ENCODE measurements around the gene ZFYVE28.
A peak's percentile ranks its signal among the peaks of the same experiment; 100 is the strongest.

The ZFYVE28 gene

DNA sequence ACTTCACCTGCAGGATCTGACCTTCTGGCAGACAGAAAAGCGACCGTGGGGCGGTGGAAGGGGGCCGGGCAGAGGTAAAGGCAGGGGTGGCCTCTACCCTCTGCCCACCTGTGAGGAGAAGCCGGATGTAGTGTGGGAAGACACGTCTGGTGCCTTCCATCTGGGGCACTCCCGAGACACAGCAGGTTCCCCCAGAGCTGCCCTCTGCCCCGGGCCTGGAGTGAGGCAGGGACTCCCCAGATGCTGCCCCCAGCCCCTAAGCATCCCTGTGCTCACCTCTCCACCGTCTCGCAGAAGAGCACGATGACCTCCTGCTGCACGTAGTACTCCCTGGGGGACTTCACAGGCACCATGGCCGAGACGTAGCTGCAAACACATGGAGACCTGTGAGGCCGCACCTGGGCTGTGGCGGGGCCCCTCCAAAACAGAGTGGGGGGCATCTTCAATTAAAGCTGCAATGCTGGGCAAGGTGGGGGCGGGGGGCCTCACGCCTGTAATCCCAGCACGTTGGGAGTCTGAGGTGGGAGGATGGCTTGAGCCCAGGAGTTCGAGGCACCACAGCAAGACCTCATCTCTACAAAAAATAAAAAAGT, 81.2 kb downstream of the ZFYVE28 start:
- peaks cover 6% of the 10 kb centered on the region for H3K4me1 Mint-ChIP-seq
- DNase-seq (no peak), ATAC-seq (no peak)
- no peaks in the 10 kb centered on the region for H3K27me3 Mint-ChIP-seq
- no peaks in the 10 kb centered on the region for H3K9me3 Mint-ChIP-seq
- H3K27ac Mint-ChIP-seq = no peak overlapping the region
- no peak overlapping the region for H3K4me3 Mint-ChIP-seq

DNA sequence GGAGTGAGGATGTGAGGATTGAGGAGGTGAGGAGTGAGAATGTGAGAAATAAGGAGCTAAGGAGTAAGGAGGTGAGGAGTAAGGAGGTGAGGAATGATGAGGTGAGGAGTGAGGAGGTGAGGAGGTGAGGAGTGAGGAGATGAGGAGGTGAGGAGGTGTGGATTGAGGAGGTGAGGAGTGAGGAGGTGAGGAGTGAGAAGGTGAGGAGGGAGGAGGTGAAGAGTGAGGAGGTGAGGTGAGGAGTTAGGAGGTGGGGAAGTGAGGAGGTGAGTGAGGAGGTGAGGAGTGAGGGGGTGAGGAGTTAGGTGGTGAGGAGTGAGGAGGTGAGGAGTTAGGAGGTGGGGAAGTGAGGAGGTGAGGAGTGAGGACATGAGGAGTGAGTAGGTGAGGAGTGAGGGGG, 81.8 kb downstream of the ZFYVE28 start:
- Mint-ChIP-seq H3K27ac (no peak overlapping the region), H3K4me1 (peaks cover 6% of the 10 kb centered on the region), H3K9me3 (no peaks in the 10 kb centered on the region), H3K4me3 (no peak overlapping the region), H3K27me3 (no peaks in the 10 kb centered on the region)
- no peak for DNase-seq
- ATAC-seq = no peak

DNA sequence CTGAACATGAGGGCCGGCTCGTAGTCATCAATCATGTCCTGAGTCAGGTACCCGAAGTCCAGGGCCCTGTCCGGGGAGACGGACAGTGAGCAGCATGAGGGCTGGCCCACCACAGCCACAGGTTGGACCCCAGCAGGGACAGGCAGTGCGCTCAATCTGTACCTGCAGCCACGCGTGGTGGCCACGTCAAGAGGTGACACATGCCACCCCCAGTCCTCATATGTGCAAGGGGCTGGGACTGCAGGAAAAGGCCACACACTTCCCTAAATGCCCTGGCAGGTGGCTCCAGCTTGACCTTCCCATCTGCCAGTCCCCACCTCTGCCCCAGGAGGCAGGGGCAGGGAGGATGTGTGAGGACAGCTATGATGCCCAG, 82.7 kb downstream of the ZFYVE28 start:
- no peaks in the 10 kb centered on the region for H3K9me3 Mint-ChIP-seq
- ATAC-seq = no peak
- no peak overlapping the region for H3K4me3 Mint-ChIP-seq
- H3K27ac Mint-ChIP-seq = no peak overlapping the region
- peaks cover 6% of the 10 kb centered on the region for H3K4me1 Mint-ChIP-seq
- no peaks in the 10 kb centered on the region for H3K27me3 Mint-ChIP-seq
- no peak for DNase-seq

DNA sequence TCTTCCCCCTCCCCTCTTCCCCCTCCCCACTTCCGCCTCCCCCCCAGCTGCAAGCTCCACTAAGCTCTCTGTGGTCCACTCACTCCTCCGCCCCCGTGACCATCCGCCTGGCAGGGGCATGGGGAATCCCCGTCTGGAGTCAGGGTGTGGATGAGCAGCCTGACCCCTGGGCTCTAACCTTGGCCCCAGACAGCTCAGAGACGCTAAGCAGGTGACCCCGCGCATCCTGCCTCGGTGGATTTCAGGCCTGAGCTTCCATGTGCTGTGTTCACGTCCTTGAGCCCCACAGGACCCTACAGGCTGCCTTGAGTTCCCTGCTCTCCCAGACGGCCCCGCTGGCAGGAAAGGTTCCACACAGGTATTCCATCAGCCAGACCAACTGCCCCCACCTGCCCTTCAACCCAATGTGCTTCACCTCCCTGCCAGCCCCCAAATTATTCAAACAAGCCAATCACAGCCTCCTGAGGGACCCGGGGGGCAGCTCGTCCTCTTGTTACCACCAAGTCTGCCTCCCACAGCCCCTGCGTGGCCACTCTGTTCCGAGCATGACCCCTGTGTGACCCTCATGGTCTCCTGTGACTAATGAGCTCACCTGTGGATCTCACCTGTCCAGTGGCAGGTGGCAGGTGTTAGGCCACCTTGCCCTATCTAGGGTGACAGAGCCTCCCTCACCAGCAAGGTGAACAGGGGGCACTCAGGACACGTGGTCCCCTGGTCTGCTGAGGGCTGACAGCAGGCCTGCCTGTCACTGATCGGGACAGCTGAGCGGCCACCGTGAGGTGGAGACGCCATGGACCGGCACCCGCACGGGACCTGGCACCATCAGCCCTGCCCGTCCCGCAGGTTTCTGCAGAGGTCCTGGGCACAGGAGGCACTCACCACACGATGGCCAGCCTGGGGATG, 83.4 kb downstream of the ZFYVE28 start:
- H3K4me3 Mint-ChIP-seq = no peak overlapping the region
- H3K4me1 Mint-ChIP-seq = peaks cover 6% of the 10 kb centered on the region
- ATAC-seq = no peak
- no peaks in the 10 kb centered on the region for H3K27me3 Mint-ChIP-seq
- peak in 1 of 2 donors; percentile 6 for DNase-seq
- H3K9me3 Mint-ChIP-seq = no peaks in the 10 kb centered on the region
- H3K27ac Mint-ChIP-seq = peak overlapping the region in 1 of 2 donors; percentile 77

DNA sequence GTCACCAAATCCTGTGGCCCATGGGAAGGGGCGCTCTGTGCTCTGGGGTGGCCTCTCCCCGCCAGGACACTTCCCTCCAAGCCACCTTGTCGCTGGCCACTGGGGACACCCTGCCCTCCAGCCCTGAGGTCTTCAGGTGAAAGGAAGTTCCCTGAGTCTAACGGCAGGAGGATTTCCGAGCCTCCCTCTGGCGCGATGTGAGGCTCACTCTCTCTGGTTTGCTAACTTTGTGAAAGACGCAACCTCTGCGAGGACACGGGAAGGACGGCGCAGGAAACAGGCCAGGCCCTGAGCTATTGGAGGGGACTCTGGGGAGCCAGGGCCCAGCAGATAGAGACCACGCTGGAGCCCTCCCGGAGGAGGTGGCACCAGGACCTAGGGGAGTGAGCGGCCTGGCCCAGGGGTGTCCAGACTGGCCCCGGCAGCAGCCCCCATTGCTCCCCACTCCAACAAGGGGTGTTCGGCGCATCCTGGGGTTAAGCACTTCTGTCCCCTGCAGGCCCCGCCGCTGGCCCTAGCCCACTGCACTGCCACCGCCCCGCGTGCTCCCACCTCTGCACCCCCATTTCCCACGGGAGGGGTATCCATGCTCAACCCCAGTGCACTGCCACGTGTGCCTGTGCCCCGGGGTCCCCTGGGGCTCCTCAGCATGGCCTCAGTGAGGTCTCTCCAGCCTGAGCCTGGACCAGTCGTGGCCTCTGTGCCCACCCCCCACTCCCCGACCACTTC, 84.4 kb downstream of the ZFYVE28 start:
- H3K9me3 Mint-ChIP-seq = no peaks in the 10 kb centered on the region
- H3K4me3 Mint-ChIP-seq = no peak overlapping the region

DNA sequence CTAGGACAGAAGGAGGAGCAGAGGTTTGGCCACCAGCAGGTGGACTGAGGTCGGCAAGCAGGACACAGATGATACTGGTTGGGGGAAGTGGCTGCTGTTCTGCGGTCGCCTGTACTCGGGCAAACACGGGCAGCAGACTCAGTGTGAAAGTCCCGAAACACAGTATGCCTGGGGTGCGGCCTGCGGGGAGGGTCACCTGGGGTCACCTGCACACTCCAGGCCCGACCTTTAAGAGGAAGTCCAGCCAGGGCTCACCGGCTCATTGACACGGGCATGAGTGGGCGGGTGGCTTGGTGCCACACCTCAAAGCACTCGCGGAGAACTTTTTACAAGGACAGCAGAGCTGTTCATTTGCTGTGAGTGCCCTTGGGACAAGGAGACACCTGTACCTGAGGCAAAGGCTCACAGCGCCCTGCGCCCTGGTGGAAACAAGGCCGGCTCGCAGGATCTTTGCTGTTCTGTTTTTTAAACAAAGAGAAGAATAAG, 85.0 kb downstream of the ZFYVE28 start:
- H3K27ac Mint-ChIP-seq = no peak overlapping the region
- no peak overlapping the region for H3K4me3 Mint-ChIP-seq
- ATAC-seq (no peak), DNase-seq (no peak)
- peaks cover 6% of the 10 kb centered on the region for H3K4me1 Mint-ChIP-seq
- H3K9me3 Mint-ChIP-seq = no peaks in the 10 kb centered on the region
- H3K27me3 Mint-ChIP-seq = no peaks in the 10 kb centered on the region

More for the DNA sequence above, 84.4 kb downstream of the ZFYVE28 start:
- Mint-ChIP-seq H3K27ac (no peak overlapping the region), H3K4me1 (peaks cover 6% of the 10 kb centered on the region), H3K27me3 (no peaks in the 10 kb centered on the region)
- ATAC-seq (peak; percentile 26), DNase-seq (no peak)

DNA sequence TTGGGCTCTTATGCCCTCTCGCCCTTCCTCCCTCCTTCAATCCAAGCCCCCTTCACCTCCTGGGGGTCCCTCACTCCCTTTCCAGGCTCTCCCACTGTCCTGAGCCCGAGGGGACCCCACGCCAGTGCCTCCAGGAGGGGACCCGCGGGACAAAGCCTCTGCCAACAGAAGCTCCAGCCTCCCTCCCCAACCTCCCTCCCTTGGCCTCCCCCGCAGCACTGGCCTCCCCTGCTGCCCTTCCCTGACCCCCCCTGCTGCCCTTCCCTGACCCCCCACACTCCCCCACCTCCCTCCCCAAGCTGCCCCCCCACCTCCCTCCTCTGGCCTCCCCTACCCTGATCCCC, 85.5 kb downstream of the ZFYVE28 start:
- Mint-ChIP-seq H3K27ac (no peak overlapping the region), H3K4me1 (peaks cover 6% of the 10 kb centered on the region), H3K4me3 (no peak overlapping the region), H3K27me3 (no peaks in the 10 kb centered on the region), H3K9me3 (peaks cover 4% of the 10 kb centered on the region in 2 donors)
- DNase-seq (no peak), ATAC-seq (no peak)

DNA sequence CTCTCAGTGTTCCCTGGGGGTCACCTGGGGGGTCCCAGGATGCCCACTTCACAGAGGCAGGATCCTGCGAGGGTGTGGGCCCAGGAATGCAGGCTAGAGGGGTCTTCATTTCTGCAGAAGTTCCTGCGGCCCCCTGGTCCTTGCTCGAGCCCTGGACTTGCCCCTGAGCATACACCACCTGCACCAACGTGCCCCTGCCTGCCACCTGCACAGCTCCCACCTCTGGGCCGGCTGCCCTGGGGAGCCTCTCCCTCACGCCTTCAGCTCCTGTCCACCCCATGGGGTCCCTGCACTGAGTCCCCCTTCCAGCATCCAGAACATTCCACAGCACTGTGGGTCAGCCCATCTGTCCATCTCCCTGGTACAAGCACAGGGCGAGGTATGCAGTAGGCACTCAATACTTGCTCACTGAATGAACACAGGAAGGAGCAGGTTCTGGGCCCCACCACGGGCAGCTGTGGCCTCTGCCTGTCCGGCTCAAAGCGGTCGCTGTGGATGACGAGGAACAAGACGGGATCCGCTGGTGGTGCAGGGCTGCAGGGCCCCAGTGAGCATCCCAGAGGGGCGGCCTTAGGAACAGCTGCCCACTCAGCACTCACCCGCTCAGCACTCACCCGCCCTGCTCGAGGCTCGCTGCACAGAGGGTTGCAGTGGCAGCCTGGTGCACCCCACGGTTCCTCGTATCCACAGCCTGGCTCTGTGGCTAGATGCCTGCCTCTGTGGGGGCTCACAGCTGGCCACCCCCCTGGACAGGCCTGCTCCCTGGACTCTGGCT, 86.1 kb downstream of the ZFYVE28 start:
- H3K27ac Mint-ChIP-seq = no peak overlapping the region
- no peaks in the 10 kb centered on the region for H3K27me3 Mint-ChIP-seq
- peaks cover 4 to 9% of the 10 kb centered on the region in 2 donors for H3K9me3 Mint-ChIP-seq

DNA sequence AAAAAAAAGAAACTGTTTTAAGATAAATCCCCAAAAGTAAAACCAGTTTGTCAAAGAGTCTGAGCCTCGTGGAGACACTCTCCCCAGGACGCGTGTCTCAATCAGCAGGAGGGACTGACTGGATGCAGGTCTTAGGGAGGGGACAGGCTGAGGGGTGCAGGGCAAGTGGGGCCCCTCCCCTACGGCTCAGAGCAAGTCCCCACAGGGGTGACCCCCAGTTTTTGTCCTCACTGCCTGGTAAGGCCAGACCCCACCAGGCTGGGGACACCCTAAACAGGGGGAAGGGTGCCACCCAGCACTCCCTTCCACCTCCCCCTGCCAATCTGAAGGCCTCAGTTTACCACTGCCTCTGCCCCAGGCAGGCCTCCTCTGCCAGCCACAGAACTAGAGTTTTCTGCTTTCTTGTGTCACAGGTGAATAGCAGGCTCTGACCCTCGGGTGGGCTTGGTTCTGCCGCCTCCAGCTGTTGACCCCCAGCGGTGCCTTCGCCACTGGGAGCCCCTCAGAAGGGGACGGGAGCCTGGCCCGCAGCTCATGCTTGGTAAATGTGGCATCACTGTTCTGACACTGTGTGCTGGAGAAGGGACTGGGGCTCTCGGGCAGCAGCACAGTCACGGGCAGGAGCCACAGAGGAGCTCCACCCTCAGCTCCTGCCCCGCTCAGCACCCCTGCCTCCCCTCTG, 86.8 kb downstream of the ZFYVE28 start:
- no peak for ATAC-seq
- peaks cover 6% of the 10 kb centered on the region for H3K4me1 Mint-ChIP-seq
- DNase-seq = no peak
- H3K9me3 Mint-ChIP-seq = peaks cover 4 to 10% of the 10 kb centered on the region in 2 donors
- no peaks in the 10 kb centered on the region for H3K27me3 Mint-ChIP-seq
- H3K27ac Mint-ChIP-seq = no peak overlapping the region
- no peak overlapping the region for H3K4me3 Mint-ChIP-seq

More for the DNA sequence above, 86.1 kb downstream of the ZFYVE28 start:
- DNase-seq (no peak), ATAC-seq (no peak)
- H3K4me3 Mint-ChIP-seq = no peak overlapping the region
- peaks cover 6% of the 10 kb centered on the region for H3K4me1 Mint-ChIP-seq

DNA sequence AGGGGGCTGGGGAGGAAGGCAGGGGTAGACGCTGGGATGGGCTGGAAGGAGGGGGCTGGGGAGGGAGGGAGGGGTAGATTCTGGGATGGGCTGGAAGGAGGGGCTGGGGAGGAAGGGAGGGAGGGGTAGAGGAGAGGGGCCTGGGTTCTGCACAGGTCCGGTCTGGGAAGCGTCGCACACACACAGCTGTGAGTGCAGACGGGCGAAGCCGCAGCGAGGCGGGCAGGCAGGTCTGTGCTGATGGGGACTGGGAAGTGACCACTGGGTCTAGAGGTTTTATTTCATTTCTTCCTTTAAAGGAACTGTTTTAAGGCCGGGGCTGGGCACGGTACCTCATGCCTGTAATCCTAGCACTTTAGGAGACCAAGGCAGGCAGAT, 87.4 kb downstream of the ZFYVE28 start:
- Mint-ChIP-seq H3K27ac (no peak overlapping the region), H3K4me3 (no peak overlapping the region), H3K4me1 (peaks cover 6% of the 10 kb centered on the region), H3K27me3 (no peaks in the 10 kb centered on the region), H3K9me3 (peaks cover 4 to 13% of the 10 kb centered on the region in 2 donors)
- ATAC-seq (no peak), DNase-seq (no peak)

DNA sequence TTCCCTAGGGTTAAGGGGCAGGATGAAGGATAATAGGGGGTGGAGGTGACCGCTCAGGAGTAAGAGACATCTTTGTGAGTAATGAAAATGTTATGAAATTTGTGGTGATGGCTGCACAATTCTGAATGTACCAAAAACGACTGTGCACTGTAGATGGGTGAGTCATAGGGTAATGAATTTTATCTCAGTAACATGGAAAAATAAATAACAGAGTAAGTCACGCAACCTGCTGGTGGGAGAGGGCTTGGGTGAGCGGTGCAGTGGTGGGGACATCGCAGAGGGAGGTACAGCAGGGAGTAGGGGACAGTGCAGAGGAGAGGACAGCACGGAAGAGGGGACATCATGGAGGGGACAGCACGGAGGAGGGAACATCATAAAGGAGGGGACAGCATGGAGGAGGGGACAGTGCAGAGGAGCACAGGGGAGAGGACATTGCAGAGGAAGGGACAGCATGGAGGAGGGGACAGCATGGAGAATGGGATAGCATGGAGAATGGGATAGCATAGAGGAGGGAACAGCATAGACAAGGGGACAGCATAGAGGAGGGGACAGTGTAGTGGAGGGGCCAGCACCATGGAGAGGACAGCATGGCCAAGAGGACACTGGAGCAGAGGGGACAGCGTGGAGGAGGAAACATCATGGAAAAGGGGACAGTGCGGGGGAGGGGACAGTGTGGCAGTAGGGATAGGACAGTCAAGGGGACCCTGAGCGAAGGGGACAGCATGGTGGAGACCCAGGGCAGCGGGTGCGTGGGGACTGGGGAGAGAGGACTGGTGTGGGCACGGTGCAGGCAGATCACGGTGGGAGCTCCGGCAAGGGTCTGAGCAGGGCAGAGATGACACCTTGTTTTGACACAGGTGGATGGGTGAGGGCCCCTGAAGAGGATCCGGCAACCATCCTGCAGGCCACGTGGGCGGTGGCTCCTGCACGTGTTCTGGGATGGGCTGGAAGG, 88.1 kb downstream of the ZFYVE28 start:
- Mint-ChIP-seq H3K4me1 (peaks cover 6% of the 10 kb centered on the region), H3K27ac (no peak overlapping the region), H3K9me3 (peaks cover 4 to 17% of the 10 kb centered on the region in 2 donors), H3K27me3 (no peaks in the 10 kb centered on the region), H3K4me3 (no peak overlapping the region)
- ATAC-seq (no peak), DNase-seq (no peak)

DNA sequence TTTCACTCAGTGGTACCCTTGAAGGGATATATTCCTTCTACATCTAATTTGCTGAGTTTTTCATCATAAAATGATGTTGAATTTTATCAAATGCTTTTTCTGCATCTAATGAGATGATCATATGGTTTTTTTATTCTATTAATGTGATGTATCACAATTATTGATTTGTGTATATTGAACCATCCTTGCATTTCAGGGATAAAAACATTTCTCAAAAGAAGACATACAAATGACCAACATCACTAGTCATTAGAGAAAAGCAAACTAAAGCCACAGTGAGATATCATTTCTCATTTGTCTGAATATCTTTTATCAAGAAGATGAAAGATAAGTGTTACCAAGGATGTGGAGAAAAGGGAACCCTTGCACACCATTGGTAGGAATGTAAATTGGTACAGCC, 90.9 kb downstream of the ZFYVE28 start:
- H3K4me1 Mint-ChIP-seq = no peaks in the 10 kb centered on the region
- H3K27ac Mint-ChIP-seq = no peak overlapping the region
- ATAC-seq = no peak
- peaks cover 4 to 17% of the 10 kb centered on the region in 2 donors for H3K9me3 Mint-ChIP-seq
- H3K27me3 Mint-ChIP-seq = no peaks in the 10 kb centered on the region
- no peak overlapping the region for H3K4me3 Mint-ChIP-seq
- no peak for DNase-seq

DNA sequence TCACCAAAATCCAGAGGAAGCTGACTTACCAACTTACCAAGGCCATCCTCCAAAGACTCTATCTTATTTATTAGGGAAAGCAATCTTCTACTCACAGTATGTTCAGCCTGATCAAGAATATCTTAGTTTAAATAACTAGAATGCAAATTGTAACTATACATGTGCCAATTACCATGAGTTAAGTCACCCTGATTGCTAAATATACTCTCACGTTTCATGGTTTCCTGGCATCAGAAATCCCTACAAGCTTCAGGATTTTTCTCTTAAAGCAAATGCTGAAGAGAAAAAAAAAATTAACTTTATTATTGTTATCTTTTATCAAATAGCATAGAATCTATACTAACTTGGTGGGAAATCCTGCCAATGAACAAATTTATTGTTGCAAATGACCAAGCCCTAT, 93.6 kb downstream of the ZFYVE28 start:
- H3K4me1 Mint-ChIP-seq = no peaks in the 10 kb centered on the region
- no peak overlapping the region for H3K4me3 Mint-ChIP-seq
- ATAC-seq (no peak), DNase-seq (no peak)
- H3K27ac Mint-ChIP-seq = no peak overlapping the region
- no peaks in the 10 kb centered on the region for H3K27me3 Mint-ChIP-seq
- H3K9me3 Mint-ChIP-seq = peaks cover 4 to 17% of the 10 kb centered on the region in 2 donors

DNA sequence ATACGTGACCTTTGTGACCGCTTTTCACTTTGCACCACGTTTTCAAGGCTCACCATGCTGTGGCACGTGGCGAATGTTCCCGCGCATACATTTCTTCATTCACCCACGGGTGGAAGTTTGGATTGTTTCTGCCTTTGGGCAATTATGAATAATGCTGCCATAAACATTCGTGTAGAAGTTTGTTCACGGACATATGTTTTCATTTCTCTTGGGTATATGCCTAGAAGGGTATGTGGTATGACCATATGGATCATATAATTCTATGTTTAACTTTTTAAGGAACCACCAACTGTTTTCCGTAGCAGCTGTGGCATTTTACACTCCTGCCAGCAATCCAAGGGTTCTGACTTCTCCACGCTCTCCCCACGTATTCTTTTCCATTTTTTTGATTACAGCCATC, 95.6 kb downstream of the ZFYVE28 start:
- no peak for ATAC-seq
- H3K9me3 Mint-ChIP-seq = peaks cover 0 to 12% of the 10 kb centered on the region in 2 donors
- DNase-seq = no peak
- no peak overlapping the region for H3K27ac Mint-ChIP-seq
- H3K4me3 Mint-ChIP-seq = no peak overlapping the region
- no peaks in the 10 kb centered on the region for H3K4me1 Mint-ChIP-seq
- H3K27me3 Mint-ChIP-seq = no peaks in the 10 kb centered on the region

Measured in stimulated activated naive CD8-positive, alpha-beta T cell treated with anti-CD3 and anti-CD28 coated beads, Interleukin-15, amount 100 ng/mL, for 72 hours (primary cell).